ENCODE results near the gene WNK2.
"Not testable (repeated sequence)": the region's sequence is repeated elsewhere in the genome, so short reads cannot be mapped to it uniquely, and the experiment has no call there.

Gene WNK2

GRCh38 chr9:93237540-93237939, 53.6 kb downstream of the WNK2 start:
- no peak for DNase-seq

- DNase-seq = no peak
These were observed 55.3 kb downstream of the WNK2 start for GRCh38 chr9:93238953-93239925.

- no peak for DNase-seq
These were observed 57.0 kb downstream of the WNK2 start for GRCh38 chr9:93240891-93241334.

GRCh38 chr9:93243112-93243511, 59.2 kb downstream of the WNK2 start:
- DNase-seq = no peak

- no peak for DNase-seq
These were observed 60.2 kb downstream of the WNK2 start for GRCh38 chr9:93244101-93244500.

GRCh38 chr9:93244510-93245436, 60.8 kb downstream of the WNK2 start:
- no peak for DNase-seq

- no peak for DNase-seq
These were observed 61.6 kb downstream of the WNK2 start for GRCh38 chr9:93245437-93245970.

- no peak for DNase-seq
These were observed 62.2 kb downstream of the WNK2 start for GRCh38 chr9:93246111-93246510.

GRCh38 chr9:93246526-93246925, 62.6 kb downstream of the WNK2 start:
- DNase-seq = no peak

GRCh38 chr9:93247099-93247865, 63.3 kb downstream of the WNK2 start:
- no peak for DNase-seq

- no peak for DNase-seq
These were observed 64.0 kb downstream of the WNK2 start for GRCh38 chr9:93247892-93248291.

GRCh38 chr9:93248386-93249040, 64.6 kb downstream of the WNK2 start:
- DNase-seq = no peak

- DNase-seq = no peak
These were observed 66.2 kb downstream of the WNK2 start for GRCh38 chr9:93250185-93250584.

GRCh38 chr9:93251309-93251708, 67.4 kb downstream of the WNK2 start:
- DNase-seq = not testable (repeated sequence)

- DNase-seq = no peak
These were observed 68.3 kb downstream of the WNK2 start for GRCh38 chr9:93252116-93252780.

GRCh38 chr9:93252781-93253530, 69.0 kb downstream of the WNK2 start:
- no peak for DNase-seq

- no peak for DNase-seq
These were observed 69.7 kb downstream of the WNK2 start for GRCh38 chr9:93253633-93254032.

GRCh38 chr9:93254061-93254481, 70.1 kb downstream of the WNK2 start:
- no peak for DNase-seq

- no peak for DNase-seq
These were observed 71.0 kb downstream of the WNK2 start for GRCh38 chr9:93254806-93255493.

- no peak for DNase-seq
These were observed 71.5 kb downstream of the WNK2 start for GRCh38 chr9:93255494-93255867.
